ENCODE results near the gene SLC1A7. TPM values are rescaled to one million over a fixed set of nuclear protein-coding genes. Genes with fewer than 3 reads are reported as not detected.
A peak's percentile ranks its signal among the peaks of the same experiment; 100 is the strongest.

SLC1A7 gene
- total RNA-seq, 1 donor from 2014 or later, result not detected

- Mint-ChIP-seq H3K4me1 (ENCODE audit: unreplicated experiment) (peaks cover 3% of the 10 kb centered on the region), H3K27ac (no peak overlapping the region), H3K27me3 (no peaks in the 10 kb centered on the region), H3K36me3 (no peaks in the 10 kb centered on the region), H3K4me3 (no peak overlapping the region), H3K9me3 (no peaks in the 10 kb centered on the region)
- no peak for TF ChIP-seq CTCF (conservative IDR thresholded peaks at IDR 0.05)
- DNase-seq (ENCODE audit: extremely low spot score, unreplicated experiment), result no peak
Measured at GRCh38 chr1:53089478-53090226, 52.8 kb downstream of the SLC1A7 start.

GRCh38 chr1:53088616-53089300, 53.7 kb downstream of the SLC1A7 start:
- Mint-ChIP-seq H3K27ac (no peak overlapping the region), H3K4me1 (ENCODE audit: unreplicated experiment) (peaks cover 6% of the 10 kb centered on the region), H3K4me3 (no peak overlapping the region), H3K9me3 (no peaks in the 10 kb centered on the region), H3K36me3 (no peaks in the 10 kb centered on the region), H3K27me3 (no peaks in the 10 kb centered on the region)
- TF ChIP-seq CTCF (conservative IDR thresholded peaks at IDR 0.05), result no peak
- DNase-seq (ENCODE audit: extremely low spot score, unreplicated experiment), result no peak

GRCh38 chr1:53087332-53088285, 54.8 kb downstream of the SLC1A7 start:
- no peak overlapping the region for H3K27ac Mint-ChIP-seq
- no peaks in the 10 kb centered on the region for H3K9me3 Mint-ChIP-seq
- no peak overlapping the region for H3K4me3 Mint-ChIP-seq
- no peaks in the 10 kb centered on the region for H3K36me3 Mint-ChIP-seq
- peaks cover 14% of the 10 kb centered on the region for H3K4me1 Mint-ChIP-seq (ENCODE audit: unreplicated experiment)
- H3K27me3 Mint-ChIP-seq, result no peaks in the 10 kb centered on the region
- DNase-seq (ENCODE audit: extremely low spot score, unreplicated experiment), result no peak
- TF ChIP-seq CTCF (conservative IDR thresholded peaks at IDR 0.05), result peak; percentile 56

GRCh38 chr1:53086491-53087070, 55.9 kb downstream of the SLC1A7 start:
- Mint-ChIP-seq H3K9me3 (no peaks in the 10 kb centered on the region), H3K27ac (no peak overlapping the region), H3K4me3 (no peak overlapping the region), H3K27me3 (no peaks in the 10 kb centered on the region), H3K4me1 (ENCODE audit: unreplicated experiment) (peaks cover 14% of the 10 kb centered on the region), H3K36me3 (no peaks in the 10 kb centered on the region)
- no peak for DNase-seq (ENCODE audit: extremely low spot score, unreplicated experiment)
- no peak for TF ChIP-seq CTCF (conservative IDR thresholded peaks at IDR 0.05)

GRCh38 chr1:53085405-53085804, 57.0 kb downstream of the SLC1A7 start:
- H3K9me3 Mint-ChIP-seq, result no peaks in the 10 kb centered on the region
- no peak overlapping the region for H3K27ac Mint-ChIP-seq
- H3K4me1 Mint-ChIP-seq (ENCODE audit: unreplicated experiment), result peaks cover 14% of the 10 kb centered on the region

More at GRCh38 chr1:53085405-53085804, 57.0 kb downstream of the SLC1A7 start:
- H3K4me3 Mint-ChIP-seq, result no peak overlapping the region
- no peaks in the 10 kb centered on the region for H3K27me3 Mint-ChIP-seq
- no peak for DNase-seq (ENCODE audit: extremely low spot score, unreplicated experiment)
- TF ChIP-seq CTCF (conservative IDR thresholded peaks at IDR 0.05), result no peak
- H3K36me3 Mint-ChIP-seq, result no peaks in the 10 kb centered on the region
